NT2/D1 (cell line): ENCODE data around the gene RMI1.
"Not testable (repeated sequence)": the region's sequence is repeated elsewhere in the genome, so short reads cannot be mapped to it uniquely, and the experiment has no call there.

Source experiments
- DNase-seq: peaks from one replicate; pipeline ENCODE4 v3.0.0-alpha.2; 2011; ENCODE audit warnings: low read depth, low spot score
- H3K27me3 ChIP-seq: 2 replicates; pipeline ENCODE4 v1.6.0; 2011; ENCODE audit warnings: mild to moderate bottlenecking; ENCODE audit not compliant: insufficient read length, insufficient read depth
- H3K36me3 ChIP-seq: 2 replicates; pipeline ENCODE4 v1.6.1; 2011; ENCODE audit warnings: mild to moderate bottlenecking, low read length, mixed read lengths; ENCODE audit not compliant: insufficient read depth, insufficient read length
- H3K4me1 ChIP-seq: 2 replicates; pipeline ENCODE4 v1.5.1; 2011; ENCODE audit not compliant: insufficient read depth, insufficient read length
- H3K4me3 ChIP-seq: 2 replicates; pipeline ENCODE4 v1.5.1; 2011; ENCODE audit warnings: low read depth; ENCODE audit not compliant: insufficient read length
- H3K9ac ChIP-seq: 2 replicates; pipeline ENCODE4 v1.6.0; 2011; ENCODE audit warnings: low read depth; ENCODE audit not compliant: insufficient read length
- H3K9me3 ChIP-seq: 2 replicates; pipeline ENCODE4 v1.5.1; 2011; ENCODE audit warnings: mild to moderate bottlenecking, low read length; ENCODE audit not compliant: insufficient read depth
- SUZ12 ChIP-seq: IDR thresholded peaks from 2 replicates; pipeline ENCODE4 v1.6.1; 2011; ENCODE audit not compliant: insufficient read length, insufficient read depth; ENCODE audit errors: extremely low read depth
- YY1 ChIP-seq: IDR thresholded peaks from 2 replicates; pipeline ENCODE4 v1.6.1; 2011; ENCODE audit not compliant: insufficient read length, insufficient read depth
- ZNF274 ChIP-seq: IDR thresholded peaks from 2 replicates; pipeline ENCODE4 v1.6.1; 2011; ENCODE audit warnings: mild to moderate bottlenecking, low read depth, low read length

RMI1 gene

DNA sequence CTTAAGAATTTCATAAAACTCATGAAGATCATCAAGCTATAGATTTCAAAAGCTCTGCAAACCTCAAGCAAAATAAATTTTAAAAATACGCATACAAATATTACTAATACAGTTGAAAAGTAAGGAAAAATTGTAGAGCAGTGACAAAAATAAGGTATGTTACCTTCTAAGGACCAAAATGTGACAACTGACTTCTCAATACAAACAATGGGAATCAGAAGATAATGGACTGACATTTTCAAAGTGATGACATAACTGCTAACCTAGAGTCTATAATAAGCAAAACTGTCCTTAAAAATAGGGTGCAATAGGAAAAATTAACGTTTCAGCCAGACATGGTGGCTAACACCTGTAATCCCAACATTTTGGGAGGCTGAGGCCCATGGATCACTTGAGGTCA is 27.1 kb downstream of the RMI1 start:
- H3K9me3 ChIP-seq, result no peaks in the 10 kb centered on the region; the same call in 1 of the 2 replicates
- H3K4me3 ChIP-seq, result no peak overlapping the region
- H3K36me3 ChIP-seq, result no peaks in the 10 kb centered on the region
- H3K4me1 ChIP-seq, result no peaks in the 10 kb centered on the region
- no peak overlapping the region for H3K9ac ChIP-seq
- no peak for TF ChIP-seq YY1
- TF ChIP-seq ZNF274, result no peak
- no peak for TF ChIP-seq SUZ12
- no peak for DNase-seq
- no peaks in the 10 kb centered on the region for H3K27me3 ChIP-seq

- Histone ChIP-seq H3K4me3 (no peak overlapping the region), H3K36me3 (no peaks in the 10 kb centered on the region), H3K4me1 (no peaks in the 10 kb centered on the region), H3K9ac (no peak overlapping the region), H3K9me3 (no peaks in the 10 kb centered on the region), H3K27me3 (no peaks in the 10 kb centered on the region)
- TF ChIP-seq YY1 (no peak), SUZ12 (no peak), ZNF274 (no peak)
- DNase-seq, result no peak
These were observed 43.5 kb downstream of the RMI1 start for GRCh38 chr9:84024041-84024575.

GRCh38 chr9:84027201-84027600 is 46.6 kb downstream of the RMI1 start:
- no peaks in the 10 kb centered on the region for H3K9me3 ChIP-seq
- TF ChIP-seq ZNF274 (no peak), SUZ12 (no peak), YY1 (no peak)
- H3K4me1 ChIP-seq, result no peaks in the 10 kb centered on the region
- H3K27me3 ChIP-seq, result no peaks in the 10 kb centered on the region
- H3K9ac ChIP-seq, result no peak overlapping the region
- H3K4me3 ChIP-seq, result no peak overlapping the region
- DNase-seq, result no peak
- no peaks in the 10 kb centered on the region for H3K36me3 ChIP-seq

DNA sequence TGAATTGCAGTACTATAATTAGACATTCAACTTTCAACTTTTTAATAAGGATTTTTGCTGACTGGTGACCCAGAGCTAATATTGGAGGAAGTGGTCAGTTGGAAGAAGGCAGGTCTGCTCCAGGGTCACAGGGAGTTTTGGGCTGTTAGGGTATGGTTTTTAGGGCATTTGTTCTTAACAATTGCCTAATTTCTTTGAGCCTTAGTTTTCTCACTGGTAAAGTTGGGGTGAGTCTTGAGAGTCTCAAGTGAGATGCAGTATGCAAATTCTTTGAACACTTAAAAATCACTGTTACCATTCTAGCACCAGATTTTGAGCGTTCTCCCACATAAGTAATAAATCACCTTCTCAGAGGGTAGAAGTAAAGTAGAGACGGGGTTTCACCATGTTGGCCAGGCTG is 50.9 kb downstream of the RMI1 start:
- TF ChIP-seq SUZ12 (no peak), YY1 (no peak), ZNF274 (no peak)
- Histone ChIP-seq H3K4me1 (no peaks in the 10 kb centered on the region), H3K36me3 (no peaks in the 10 kb centered on the region), H3K27me3 (no peaks in the 10 kb centered on the region), H3K9ac (no peak overlapping the region), H3K4me3 (no peak overlapping the region), H3K9me3 (no peaks in the 10 kb centered on the region)
- DNase-seq, result no peak

DNA sequence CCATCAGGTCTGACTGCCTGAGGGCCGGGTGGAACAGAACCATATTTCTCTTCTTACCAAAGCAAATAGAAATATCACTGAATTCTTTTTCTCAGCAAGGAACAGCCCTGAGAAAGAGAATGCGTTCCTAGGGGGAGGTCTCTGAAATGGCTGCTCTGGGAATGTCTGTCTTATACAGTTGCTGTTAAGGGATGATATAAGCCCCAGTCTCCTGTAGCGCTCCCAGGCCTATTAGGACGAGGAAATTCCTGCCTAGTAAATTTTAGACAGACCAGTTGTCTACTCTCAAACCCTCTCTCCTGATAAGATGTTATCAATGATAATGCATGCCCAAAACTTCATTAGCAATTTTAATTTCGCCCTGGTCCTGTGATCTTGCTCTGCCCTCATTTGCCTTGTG is 61.3 kb downstream of the RMI1 start:
- H3K36me3 ChIP-seq, H3K27me3 ChIP-seq, H3K4me1 ChIP-seq, H3K9ac ChIP-seq, DNase-seq, H3K4me3 ChIP-seq, H3K9me3 ChIP-seq: not testable (repeated sequence)

- Histone ChIP-seq H3K4me3 (no peak overlapping the region), H3K27me3 (no peaks in the 10 kb centered on the region), H3K36me3 (no peaks in the 10 kb centered on the region), H3K4me1 (peaks cover 3% of the 10 kb centered on the region), H3K9me3 (peaks cover 10% of the 10 kb centered on the region; the same call in 1 of the 2 replicates), H3K9ac (no peak overlapping the region)
- TF ChIP-seq ZNF274, result no peak
- TF ChIP-seq YY1, result no peak
- TF ChIP-seq SUZ12, result no peak
- no peak for DNase-seq
These were observed 65.0 kb downstream of the RMI1 start for GRCh38 chr9:84045481-84046097.
